ENCODE data around the gene SEZ6L2.
A peak's percentile ranks its signal among the peaks of the same experiment; 100 is the strongest.

The SEZ6L2 gene

GRCh38 chr16:29925781-29926710 is 26.7 kb upstream of the SEZ6L2 start, which contains the start of gene KCTD13:
Gene KCTD13, minus strand, starts transcription at chr16:29926226. Its CDS starts 193 bp downstream, at chr16:29926033.
- TF ChIP-seq, protein P1, sequence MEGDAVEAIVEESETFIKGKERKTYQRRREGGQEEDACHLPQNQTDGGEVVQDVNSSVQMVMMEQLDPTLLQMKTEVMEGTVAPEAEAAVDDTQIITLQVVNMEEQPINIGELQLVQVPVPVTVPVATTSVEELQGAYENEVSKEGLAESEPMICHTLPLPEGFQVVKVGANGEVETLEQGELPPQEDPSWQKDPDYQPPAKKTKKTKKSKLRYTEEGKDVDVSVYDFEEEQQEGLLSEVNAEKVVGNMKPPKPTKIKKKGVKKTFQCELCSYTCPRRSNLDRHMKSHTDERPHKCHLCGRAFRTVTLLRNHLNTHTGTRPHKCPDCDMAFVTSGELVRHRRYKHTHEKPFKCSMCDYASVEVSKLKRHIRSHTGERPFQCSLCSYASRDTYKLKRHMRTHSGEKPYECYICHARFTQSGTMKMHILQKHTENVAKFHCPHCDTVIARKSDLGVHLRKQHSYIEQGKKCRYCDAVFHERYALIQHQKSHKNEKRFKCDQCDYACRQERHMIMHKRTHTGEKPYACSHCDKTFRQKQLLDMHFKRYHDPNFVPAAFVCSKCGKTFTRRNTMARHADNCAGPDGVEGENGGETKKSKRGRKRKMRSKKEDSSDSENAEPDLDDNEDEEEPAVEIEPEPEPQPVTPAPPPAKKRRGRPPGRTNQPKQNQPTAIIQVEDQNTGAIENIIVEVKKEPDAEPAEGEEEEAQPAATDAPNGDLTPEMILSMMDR (conservative IDR thresholded peaks at IDR 0.05): no peak

GRCh38 chr16:29925105-29925756 is 25.9 kb upstream of the SEZ6L2 start:
- peak overlapping the region; percentile 76 for H3K27ac ChIP-seq
- TF ChIP-seq, protein P1 (conservative IDR thresholded peaks at IDR 0.05): no peak

More at GRCh38 chr16:29925781-29926710, 26.7 kb upstream of the SEZ6L2 start, which contains the start of gene KCTD13:
- H3K27ac ChIP-seq: peak within 1 kb of the TSS; percentile 76

DNA sequence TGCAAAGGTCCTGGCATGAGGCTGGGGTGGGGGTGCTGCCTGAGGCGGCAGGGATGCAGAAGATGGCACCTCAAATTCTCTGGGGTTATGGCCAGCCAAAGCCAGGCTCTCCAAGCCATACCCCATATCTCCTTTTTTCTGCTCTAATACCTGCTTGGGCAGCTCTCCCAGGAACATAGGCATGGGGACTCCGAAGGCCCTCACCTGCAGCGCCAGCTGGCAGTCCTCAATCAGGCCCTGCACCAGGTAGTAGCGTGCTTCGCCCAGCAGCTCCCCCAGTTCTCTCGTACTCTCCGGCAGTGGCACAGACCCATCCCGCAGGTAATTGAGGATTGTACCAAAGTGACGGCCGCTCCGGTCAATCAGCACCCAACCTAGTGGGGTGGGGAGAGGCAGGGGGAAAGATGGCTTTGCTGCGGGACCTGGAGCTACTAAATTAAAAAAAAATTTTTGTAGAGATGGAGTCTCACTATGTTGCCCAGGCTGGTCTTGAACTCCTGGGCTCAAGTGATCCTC is 23.7 kb upstream of the SEZ6L2 start:
- TF ChIP-seq, protein P1 (conservative IDR thresholded peaks at IDR 0.05): no peak
- no peak overlapping the region for H3K27ac ChIP-seq

DNA sequence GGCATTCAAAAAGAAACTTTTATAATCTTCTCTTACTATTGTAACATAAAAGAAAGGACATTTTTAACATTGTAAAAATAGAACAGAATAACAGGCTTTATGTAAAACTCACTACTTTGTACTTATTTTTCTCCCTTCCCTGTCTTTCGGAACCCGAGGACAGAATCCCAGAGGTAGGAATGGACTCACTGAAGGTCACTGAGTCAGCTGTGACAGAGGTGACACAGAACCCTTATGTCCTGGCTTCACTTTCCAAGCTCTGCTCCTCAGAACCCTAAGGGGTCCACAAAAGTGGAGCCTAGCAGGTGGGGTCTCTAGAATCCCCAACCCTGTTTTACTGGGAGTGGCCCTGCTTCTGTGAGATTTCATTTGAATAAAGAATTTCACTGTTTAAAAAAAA is 23.0 kb upstream of the SEZ6L2 start:
- TF ChIP-seq, protein P1 (conservative IDR thresholded peaks at IDR 0.05): no peak

GRCh38 chr16:29921034-29921385 is 21.7 kb upstream of the SEZ6L2 start:
- TF ChIP-seq, protein P1 (conservative IDR thresholded peaks at IDR 0.05): no peak

More for the DNA sequence above, 23.0 kb upstream of the SEZ6L2 start:
- H3K27ac ChIP-seq: no peak overlapping the region

DNA sequence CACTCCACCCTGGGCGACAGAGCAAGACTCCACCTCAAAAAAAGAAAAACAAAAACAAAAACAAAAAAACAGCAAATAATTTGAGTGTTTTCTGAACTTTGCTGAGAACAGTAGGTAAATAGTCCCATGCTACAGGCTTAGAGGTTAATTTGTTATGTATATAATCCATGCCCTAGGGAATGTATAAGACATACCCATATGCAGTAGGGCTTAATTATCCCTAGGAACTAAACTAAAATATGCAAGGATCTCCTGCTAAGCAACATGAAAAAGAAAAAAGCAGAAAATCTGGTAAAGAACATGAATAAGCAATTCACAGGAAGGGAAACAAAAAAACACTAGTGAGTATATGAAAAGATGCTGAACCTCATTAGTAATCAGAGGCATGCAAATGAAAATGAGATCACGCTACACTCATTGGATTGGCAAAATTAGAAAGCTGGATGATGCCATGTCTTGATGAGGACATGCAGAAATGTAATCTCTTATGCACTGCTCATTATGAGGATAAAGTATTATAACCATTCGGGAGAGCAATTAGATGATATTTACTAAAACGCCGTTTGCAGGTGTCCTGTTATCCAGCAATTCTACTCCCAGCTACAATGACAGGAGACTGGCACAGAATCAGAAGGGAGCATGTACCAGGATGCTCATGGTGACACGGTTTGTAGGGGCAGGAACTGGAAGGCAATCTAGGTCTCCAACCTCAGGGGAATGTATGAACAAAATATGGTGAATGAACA is 21.1 kb upstream of the SEZ6L2 start:
- peak overlapping the region; percentile 33; the same call in 1 of the 2 replicates for H3K27ac ChIP-seq
- TF ChIP-seq, protein P1 (conservative IDR thresholded peaks at IDR 0.05): no peak

More at GRCh38 chr16:29921034-29921385, 21.7 kb upstream of the SEZ6L2 start:
- H3K27ac ChIP-seq: no peak overlapping the region

All from VCaP (cell line).